Neural cell (in vitro differentiated cells): Measurements from ENCODE around the gene SLC25A34.

Source experiments
- CTCF ChIP-seq: fragments of 450-650 bp; IDR thresholded peaks from 2 replicates; pipeline ENCODE4 v1.5.1; 2014; ENCODE audit warnings: antibody characterized with exemption, mild to moderate bottlenecking, moderate library complexity; ENCODE audit not compliant: poor library complexity, severe bottlenecking
- EP300 ChIP-seq: fragments of 450-650 bp; conservative IDR thresholded peaks from 2 replicates; pipeline ENCODE4 v1.6.1; 2014; ENCODE audit warnings: antibody characterized with exemption, mild to moderate bottlenecking, moderate library complexity; ENCODE audit not compliant: poor library complexity, severe bottlenecking
- MXI1 ChIP-seq: fragments of 450-650 bp; conservative IDR thresholded peaks from 2 replicates; pipeline ENCODE4 v1.6.1; 2014; ENCODE audit warnings: antibody characterized with exemption, mild to moderate bottlenecking; ENCODE audit not compliant: poor library complexity, severe bottlenecking
- RAD21 ChIP-seq: fragments of 450-650 bp; conservative IDR thresholded peaks from 2 replicates; pipeline ENCODE4 v1.6.1; 2014; ENCODE audit warnings: antibody characterized with exemption, mild to moderate bottlenecking, moderate library complexity
- TAF1 ChIP-seq: IDR thresholded peaks from 2 replicates; pipeline ENCODE4 v1.6.1; 2012; ENCODE audit warnings: low read depth

- TF ChIP-seq MXI1 (no peak), CTCF (no peak), EP300 (no peak), RAD21 (no peak), TAF1 (no peak)
Measured at GRCh38 chr1:15704526-15705183, 31.4 kb upstream of the SLC25A34 start.
